IMR-90 (cell line): ENCODE measurements around the gene ATF1.

Source experiments
- CEBPB ChIP-seq: IDR thresholded peaks from 2 replicates; pipeline ENCODE4 v1.6.1; 2012; ENCODE audit warnings: low read depth, low read length, improper control_type of control experiment
- CTCF ChIP-seq: conservative IDR thresholded peaks from 2 replicates; pipeline ENCODE4 v1.5.1; 2012; ENCODE audit warnings: mild to moderate bottlenecking, low read depth, low read length, improper control_type of control experiment
- MAZ ChIP-seq: IDR thresholded peaks from 2 replicates; pipeline ENCODE4 v1.6.1; 2012; ENCODE audit warnings: low read depth, mild to moderate bottlenecking, low read length, improper control_type of control experiment, moderate library complexity, borderline replicate concordance
- POLR2A ChIP-seq: IDR thresholded peaks from 2 replicates; pipeline ENCODE4 v1.6.1; 2012; ENCODE audit warnings: mild to moderate bottlenecking, low read depth, low read length
- RAD21 ChIP-seq: IDR thresholded peaks from 2 replicates; pipeline ENCODE4 v1.6.1; 2012; ENCODE audit warnings: low read length, improper control_type of control experiment

- no peak for TF ChIP-seq CTCF
- no peak for TF ChIP-seq RAD21
- no peak for TF ChIP-seq POLR2A
- TF ChIP-seq CEBPB = no peak
- no peak for TF ChIP-seq MAZ
These were observed 14.4 kb upstream of the ATF1 start for GRCh38 chr12:50749459-50749882.
